ENCODE measurements around the gene GTF2IRD1. TPM values are rescaled to one million over a fixed set of nuclear protein-coding genes. Genes with fewer than 3 reads are reported as not detected.
A peak's percentile ranks its signal among the peaks of the same experiment; 100 is the strongest.
"Not testable (repeated sequence)": the region's sequence is repeated elsewhere in the genome, so short reads cannot be mapped to it uniquely, and the experiment has no call there.

Gene GTF2IRD1, protein sequence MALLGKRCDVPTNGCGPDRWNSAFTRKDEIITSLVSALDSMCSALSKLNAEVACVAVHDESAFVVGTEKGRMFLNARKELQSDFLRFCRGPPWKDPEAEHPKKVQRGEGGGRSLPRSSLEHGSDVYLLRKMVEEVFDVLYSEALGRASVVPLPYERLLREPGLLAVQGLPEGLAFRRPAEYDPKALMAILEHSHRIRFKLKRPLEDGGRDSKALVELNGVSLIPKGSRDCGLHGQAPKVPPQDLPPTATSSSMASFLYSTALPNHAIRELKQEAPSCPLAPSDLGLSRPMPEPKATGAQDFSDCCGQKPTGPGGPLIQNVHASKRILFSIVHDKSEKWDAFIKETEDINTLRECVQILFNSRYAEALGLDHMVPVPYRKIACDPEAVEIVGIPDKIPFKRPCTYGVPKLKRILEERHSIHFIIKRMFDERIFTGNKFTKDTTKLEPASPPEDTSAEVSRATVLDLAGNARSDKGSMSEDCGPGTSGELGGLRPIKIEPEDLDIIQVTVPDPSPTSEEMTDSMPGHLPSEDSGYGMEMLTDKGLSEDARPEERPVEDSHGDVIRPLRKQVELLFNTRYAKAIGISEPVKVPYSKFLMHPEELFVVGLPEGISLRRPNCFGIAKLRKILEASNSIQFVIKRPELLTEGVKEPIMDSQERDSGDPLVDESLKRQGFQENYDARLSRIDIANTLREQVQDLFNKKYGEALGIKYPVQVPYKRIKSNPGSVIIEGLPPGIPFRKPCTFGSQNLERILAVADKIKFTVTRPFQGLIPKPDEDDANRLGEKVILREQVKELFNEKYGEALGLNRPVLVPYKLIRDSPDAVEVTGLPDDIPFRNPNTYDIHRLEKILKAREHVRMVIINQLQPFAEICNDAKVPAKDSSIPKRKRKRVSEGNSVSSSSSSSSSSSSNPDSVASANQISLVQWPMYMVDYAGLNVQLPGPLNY
- total RNA-seq: 21.0 and 29.2 TPM in 2 replicates
- polyA plus RNA-seq (2012): 47.8 TPM

DNA sequence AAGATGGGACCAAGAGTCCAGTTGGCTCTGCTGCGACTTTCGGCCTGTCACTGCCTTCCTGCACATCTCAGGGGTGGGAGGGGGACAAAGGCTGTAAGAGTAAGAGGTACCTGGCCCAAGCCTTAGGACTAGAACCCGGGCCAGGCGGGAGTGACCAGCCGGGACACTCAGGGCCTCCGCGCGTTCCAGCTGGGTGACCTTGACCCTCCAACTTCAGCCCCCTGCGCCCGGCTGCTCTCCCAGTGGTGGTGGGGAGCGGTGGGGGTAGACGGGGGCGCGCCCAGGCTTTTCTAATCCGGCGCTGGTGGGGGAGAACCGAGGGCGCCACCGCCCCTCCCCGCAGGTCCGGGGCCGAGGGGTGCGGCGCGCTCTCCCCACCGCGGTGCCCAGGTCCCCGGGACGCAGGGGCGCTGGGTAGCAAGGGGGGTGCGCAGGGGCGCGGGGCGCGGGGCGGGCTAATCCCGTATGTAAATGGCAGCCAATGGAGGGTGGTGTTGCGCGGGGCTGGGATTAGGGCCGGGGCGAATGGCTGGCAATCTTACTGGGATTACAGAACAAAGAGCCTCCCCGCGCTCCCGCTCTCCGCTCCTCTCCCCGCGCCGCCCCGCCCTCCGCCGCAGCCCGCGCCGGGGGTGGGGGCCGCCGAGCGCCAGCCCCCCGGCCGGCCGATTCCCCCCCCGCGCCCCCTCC lies at the start of gene GTF2IRD1:
Gene GTF2IRD1 (plus strand): TSS at position 585 of the 690 bp plus-strand sequence. CDS start 54,175 bp downstream, outside the sequence.
- peak; percentile 89 for DNase-seq (ENCODE audit: low read depth)

DNA sequence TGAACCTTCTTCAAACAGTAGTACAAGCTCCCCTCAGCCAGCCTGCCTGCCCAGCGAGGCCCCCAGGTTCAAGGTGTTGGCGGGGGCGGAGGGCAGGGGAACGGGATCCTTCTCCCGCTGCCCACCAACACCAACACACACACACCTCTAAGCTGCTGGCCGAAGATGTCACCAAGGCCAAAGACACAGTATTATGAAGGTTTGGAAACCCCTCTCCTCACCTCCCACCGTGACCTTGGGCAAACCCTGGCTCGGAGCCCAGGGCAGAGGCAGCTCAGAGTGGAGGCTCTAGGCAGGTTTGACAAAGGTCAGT lies 49.4 kb upstream of the GTF2IRD1 start:
- DNase-seq (ENCODE audit: low read depth): no peak

DNA sequence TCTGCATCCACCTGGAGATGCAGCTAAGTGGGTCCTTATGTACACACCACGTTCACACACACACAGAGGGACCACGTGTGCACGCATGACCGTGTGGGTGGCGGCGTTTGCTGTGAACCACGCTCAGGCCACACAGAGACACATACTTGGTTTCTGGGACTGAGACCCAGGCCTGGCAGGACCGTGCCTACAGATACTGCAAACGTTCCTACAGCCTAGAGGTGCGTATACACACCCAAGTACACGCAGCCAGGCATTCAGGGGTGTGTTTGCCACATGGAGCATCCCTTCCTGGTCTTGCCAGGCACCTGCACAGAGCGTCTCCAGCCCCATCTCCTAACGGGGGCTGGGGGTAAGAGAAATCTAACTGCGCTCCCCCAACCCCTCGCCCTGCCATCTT lies 49.0 kb upstream of the GTF2IRD1 start:
- DNase-seq (ENCODE audit: low read depth): no peak

DNA sequence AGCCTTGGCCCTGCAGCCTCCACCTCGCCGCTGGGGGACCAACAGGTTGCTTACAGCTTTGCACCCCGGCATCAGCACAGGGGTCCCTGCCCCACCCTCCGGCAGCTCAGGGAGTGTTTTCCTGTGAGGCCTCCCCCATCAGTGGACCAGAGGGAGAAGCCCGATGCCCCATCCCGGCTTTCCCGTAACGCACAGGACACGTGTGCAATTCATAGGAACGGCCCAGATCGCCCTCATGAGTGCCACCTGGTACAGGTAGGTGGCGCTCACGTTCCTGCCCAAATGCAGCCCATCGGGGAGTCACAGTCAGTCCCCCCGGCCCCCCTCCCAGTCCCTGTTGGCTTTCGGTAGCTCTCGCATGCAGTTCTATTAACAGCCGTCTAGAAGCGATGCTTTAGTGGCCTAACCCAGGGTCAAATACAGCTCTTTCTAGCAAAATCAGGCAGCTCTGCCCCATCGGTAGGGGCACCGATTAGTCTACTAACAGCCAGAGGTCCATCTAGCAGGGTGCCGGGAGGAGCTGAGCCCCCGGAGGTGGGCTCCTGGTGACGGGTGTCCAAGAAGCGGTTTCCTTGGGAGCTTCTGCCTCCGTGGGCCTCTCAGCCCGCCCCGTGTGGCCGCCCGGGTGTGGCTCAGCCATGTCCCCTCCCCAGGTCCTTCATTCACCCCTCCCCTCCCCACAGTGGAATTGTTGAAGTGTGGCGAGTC lies 48.4 kb upstream of the GTF2IRD1 start:
- DNase-seq (ENCODE audit: low read depth): no peak

DNA sequence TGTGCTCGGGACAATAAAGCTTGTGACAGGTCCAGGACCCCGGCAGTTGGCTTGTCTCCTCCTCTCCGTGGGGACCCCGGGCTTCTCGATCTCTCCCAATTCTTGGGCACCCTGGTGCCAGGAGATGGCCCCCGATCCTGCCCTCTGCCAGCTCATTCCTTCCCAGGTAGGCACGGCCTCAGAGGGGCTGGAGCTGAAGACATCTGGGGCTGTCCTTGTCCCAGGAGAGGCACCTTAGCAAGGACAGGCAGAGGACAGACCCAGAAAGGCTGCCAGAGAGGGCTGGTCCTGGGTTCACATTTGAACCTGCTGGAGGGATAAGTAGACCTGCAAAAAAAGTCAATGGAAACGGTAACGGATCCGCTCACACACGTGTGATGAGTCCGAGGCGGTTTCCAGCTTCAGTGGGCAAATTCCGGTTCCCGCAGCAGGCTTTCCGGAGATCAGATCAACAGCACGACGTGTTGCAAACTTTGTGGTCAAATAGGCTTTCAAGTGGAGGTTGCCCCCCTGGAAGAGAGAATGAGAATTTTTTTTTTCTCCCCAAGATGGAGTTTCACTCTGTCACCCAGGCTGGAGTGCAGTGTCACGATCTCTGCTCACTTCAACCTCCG lies 47.7 kb upstream of the GTF2IRD1 start:
- no peak for DNase-seq (ENCODE audit: low read depth)

DNA sequence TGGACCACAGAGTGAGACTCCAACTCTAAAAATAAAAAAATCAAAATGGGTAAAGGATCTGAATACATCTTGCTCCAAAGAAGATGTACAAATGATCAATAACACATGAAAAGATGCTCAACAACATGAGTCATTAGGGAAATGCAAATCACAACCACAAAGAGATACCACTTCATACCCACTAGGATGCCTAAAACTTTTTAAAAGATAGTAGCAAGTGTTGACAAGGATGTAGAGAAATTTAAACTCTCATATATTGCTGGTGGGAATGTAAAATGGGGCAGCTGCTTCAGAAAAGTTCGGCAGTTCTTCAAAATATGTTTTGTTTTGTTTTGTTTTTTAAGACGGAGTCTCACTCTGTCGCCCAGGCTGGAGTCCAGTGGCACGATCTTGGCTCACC lies 45.7 kb upstream of the GTF2IRD1 start:
- DNase-seq (ENCODE audit: low read depth): no peak

DNA sequence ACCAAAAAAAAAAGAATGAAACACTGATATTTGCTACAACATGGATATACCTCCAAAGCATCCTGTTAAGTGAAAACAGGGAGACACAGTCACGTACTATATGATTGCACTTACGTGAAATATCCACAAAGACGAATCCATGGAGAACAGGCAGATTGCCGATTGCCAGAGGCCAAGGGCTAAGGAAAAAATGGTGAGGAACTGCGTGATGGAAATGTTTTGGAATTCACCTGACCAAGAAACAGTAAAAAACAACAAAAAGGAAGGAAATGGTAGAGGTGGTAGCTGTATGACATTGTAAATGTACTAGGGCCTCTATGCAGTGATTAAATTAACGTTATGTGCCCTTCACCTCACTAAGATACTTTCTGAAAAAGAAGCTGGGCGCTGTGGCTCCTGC lies 44.1 kb upstream of the GTF2IRD1 start:
- DNase-seq (ENCODE audit: low read depth): no peak

DNA sequence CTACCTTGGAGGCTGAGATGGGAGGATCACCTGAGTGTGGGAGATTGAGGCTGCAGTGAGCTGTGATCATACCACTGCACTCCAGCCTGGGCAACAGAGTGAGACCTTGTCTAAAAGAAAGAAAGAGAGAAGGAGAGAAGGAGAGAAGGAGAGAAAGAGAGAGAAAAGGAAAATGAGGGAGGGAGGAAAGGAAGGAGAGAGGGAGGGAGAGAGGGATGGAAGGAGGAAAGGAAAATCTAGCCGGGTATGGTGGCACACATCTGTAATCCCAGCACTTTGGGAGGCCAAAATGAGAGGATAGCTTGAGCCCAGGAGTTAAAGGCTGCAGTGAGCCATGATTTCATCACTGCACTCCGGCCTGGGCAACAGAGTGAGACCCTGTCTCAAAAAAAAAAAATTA lies 42.9 kb upstream of the GTF2IRD1 start:
- DNase-seq (ENCODE audit: low read depth): no peak

DNA sequence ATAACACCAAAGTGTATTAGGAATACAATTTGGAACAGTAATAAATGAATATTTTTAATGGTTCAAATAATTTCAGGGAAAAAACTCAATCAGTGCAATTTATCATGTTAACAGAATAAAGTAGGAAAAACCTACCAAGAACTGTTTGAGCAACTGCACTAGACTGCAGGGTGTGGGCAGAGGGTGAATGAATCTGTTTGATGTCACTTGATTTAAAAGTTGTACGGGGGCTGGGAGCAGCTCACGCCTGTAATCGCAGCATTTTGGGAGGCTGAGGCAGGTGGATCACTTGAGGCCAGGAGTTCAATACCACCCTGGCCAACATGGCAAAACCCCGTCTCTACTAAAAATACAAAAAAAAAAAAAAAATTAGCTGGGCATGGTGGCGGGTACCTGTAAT lies 42.1 kb upstream of the GTF2IRD1 start:
- DNase-seq (ENCODE audit: low read depth): not testable (repeated sequence)

DNA sequence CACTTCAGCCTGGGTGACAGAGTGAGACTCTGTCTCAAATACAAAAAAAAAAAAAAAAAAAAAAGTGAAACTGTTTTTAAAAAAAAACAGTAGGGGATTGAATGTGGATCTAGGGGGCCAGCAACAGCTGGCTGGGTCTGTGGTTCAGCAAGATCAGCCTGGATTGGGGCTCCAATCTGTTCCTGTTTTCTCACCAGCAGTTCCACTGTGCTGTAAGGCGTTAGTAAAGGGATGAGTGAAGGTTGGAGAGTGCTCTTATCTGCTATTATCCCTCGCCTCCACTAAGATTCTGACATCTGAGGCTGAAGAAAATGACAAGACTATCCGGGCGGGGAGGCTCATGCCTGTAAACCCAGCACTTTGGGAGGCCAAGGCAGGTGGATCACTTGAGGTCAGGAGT lies 41.6 kb upstream of the GTF2IRD1 start:
- peak; percentile 24 for DNase-seq (ENCODE audit: low read depth)

DNA sequence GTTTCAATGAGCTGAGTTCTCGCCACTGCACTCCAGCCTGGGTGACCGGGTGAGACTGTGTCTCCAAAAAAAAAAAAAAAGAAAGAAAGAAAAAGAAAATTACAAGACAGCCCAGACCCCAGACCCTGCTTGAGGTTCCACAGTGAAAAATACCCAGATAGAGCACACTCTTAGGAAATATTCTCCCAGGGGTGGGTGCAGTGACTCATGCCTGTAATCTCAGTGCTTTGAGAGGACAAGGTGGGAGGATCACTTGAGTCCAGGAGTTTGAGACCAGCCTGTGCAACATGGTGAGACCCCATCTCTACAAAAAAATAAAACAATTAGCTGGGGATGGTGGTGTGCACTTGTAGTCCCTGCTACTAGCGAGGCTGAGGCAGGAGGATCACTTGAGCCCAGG lies 41.1 kb upstream of the GTF2IRD1 start:
- DNase-seq (ENCODE audit: low read depth): no peak

DNA sequence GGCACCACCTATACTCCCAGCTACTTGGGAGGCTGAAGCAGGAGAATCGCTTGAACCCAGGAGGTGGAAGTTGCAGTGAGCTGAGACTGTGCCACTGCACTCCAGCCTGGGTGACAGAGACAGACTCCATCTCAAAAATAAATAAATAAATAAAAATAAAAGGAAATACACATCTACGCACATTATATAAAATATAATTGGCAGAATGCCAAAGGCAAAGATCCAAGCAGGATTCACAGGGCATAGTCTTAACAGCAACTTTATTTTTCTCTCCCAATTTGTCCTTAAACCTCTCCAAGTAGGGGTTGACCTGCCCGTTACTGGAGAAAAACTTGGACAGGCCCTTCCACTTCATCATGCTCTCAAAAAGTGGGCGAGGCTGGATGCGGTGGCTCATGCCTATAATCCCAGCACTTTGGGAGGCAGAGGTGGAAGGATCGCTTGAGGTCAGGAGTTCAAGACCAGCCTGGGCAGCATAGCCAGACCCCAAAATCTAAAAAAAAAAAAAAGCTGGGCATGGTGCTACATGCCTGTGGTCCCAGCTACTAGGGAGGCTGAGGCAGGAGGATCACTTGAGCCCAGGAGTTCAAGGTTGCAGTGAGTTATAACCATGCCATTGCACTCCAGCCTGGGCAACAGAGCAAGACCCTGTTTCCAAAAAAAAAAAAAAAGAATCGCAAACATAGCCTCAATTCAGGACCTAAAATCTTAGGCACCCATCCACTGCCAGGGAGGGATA lies 38.9 kb upstream of the GTF2IRD1 start:
- not testable (repeated sequence) for DNase-seq (ENCODE audit: low read depth)

DNA sequence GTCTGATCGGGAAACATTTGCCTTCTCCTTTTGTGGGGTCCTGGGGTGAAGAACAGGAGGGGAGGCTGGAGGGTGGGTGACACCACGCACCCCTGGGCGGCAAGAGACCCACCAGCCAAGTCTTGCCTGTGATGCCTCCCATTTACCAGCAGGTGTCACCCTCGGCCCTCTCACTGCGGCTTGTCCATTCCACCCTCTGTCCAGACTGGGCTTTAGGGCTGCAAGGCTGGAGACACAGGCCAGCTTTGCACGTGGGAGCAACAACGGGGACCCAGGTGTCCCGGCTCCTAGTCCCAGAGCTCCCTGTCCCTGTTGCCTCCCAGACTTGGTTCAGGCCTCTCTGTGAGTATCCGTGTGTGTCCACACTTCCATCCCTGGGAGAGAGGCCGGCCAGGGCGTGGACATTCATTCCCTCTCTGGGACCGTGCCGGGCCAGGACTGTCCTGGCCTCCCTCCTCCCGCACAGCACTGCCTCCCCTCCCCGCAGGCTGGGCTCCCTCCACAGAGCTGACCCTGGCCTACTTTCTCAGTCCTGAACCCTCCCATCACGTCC lies 36.2 kb upstream of the GTF2IRD1 start:
- peak; percentile 83 for DNase-seq (ENCODE audit: low read depth)

DNA sequence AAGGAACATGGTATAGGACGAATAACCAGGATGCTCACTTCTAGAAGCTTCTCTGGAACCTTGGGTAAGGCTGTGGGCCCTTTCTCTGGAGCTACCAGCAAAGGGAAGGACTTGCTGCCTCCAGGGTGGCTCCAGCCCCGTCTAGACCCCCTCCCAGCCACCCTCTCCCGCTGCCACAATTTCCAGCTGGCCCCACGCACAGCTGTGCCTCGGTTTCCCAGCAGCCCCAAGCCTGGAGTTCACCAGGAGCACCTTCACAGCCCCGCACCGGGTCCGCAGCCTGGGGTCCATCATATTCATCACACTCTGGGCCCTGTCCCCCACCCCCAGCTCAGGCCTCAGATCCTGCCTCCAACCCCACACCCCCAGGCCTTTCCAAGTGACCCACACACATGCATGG lies 35.6 kb upstream of the GTF2IRD1 start:
- DNase-seq (ENCODE audit: low read depth): no peak

DNA sequence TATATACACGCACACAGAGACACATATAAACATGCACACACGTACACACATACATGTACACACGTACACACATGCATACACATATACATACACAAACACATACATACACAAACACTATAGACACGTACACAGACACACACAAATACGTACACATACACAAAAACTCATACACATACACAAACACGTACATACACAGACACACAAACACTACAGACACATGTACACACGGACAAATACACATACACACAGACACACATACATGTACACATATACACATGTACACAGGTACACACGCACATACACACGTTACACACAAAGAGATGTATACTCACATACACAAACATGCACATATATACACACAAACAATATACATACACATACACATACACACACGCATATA lies 35.2 kb upstream of the GTF2IRD1 start:
- DNase-seq (ENCODE audit: low read depth): no peak

DNA sequence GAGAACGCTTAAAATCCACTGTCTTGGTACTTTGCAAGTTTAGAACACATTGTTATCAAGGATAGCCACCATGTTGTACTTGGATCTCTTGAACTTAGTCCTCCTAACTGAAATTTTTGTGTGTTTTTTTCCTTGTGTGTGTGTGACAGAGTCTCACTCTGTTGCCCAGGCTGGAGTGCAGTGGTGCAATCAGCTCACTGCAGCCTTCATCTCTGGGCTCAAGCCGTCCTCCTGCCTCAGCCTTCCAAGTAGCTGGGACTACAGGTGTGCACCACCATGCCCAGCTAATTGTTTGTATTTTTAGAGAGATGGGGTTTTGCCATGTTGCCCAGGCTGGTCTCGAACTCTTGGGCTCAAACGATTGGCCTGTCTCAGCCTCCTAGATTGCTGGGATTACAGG lies 34.5 kb upstream of the GTF2IRD1 start:
- not testable (repeated sequence) for DNase-seq (ENCODE audit: low read depth)

DNA sequence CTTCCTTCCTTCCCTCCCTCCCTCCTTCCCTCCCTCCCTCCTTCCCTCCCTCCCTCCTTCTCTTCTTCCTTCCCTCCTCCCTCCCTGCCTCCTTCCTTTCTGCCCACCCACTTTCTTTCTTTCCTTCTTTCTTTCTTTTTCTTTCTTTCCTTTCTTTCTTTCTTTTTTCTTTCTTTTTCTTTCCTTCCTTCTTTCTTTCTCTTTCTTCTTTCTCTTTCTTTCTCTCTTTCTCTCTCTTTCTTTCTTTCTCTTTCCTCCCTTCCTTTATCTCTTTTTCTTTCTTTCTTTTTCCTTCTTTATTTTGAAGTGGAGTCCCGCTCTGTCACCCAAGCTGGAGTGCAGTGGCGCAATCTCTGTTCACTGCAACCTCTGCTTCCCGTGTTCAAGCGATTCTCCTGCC lies 33.7 kb upstream of the GTF2IRD1 start:
- no peak for DNase-seq (ENCODE audit: low read depth)

DNA sequence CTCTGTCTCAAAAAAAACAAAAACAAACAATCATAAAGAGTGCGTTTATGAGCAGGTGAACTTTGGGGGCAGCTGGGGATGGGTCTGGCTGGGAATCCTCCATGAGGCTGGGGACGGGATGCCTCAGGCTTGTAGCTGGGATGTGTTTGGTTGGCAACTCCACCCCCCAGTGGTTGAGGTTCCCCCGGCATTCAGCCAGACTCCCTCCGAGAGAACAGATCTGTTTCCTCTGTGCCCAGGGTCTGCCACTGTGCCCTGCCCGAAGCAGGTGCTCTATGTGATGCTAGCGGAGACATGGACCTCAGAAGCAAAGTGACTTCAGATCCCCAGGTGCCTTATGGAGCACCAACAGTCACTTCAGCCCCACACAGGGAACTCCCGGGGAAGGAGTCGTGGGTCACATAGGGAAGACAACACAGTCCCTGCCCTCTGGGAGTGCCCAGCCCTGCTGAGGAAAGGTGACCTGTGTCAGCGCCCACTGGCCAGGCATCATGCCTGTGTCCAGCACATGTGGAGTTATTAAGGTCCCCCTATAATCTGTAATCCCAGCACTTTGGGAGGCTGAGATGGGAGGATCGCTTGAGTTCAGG lies 29.3 kb upstream of the GTF2IRD1 start:
- DNase-seq (ENCODE audit: low read depth): no peak

DNA sequence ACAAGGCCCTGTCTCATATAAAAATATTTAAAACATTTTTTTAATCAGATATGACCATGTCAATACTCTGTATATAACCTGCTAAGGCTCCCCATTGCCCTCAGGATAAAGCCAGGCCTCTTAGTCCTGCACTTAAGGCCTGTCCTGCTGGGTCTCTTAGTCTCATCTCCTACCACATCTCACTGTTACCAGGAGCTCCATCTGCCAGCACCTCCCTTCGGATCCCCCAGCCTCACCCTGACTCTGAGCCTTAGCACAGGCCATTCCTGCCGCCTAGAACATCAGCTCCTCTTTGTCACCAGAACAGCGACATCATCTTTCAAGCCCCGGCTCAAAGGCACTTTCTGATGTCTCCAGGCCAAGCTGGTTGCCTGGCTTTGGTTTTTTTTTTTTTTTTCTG lies 25.7 kb upstream of the GTF2IRD1 start:
- no peak for DNase-seq (ENCODE audit: low read depth)

Data from myocyte (in vitro differentiated cells).